ENCODE measurements around the gene CHADL. TPM values are rescaled to one million over a fixed set of nuclear protein-coding genes. Genes with fewer than 3 reads are reported as not detected.

Gene CHADL
- total and polyA plus RNA-seq, 2 experiments from 2014 or later = 1.8 to 3.3 TPM

GRCh38 chr22:41204992-41205900, 35.5 kb downstream of the CHADL start, which contains the start of gene L3MBTL2:
Gene L3MBTL2, plus strand, starts transcription at chr22:41205312. Its CDS starts 51 bp downstream, at chr22:41205363.
- H3K36me3 ChIP-seq = no peaks in the 10 kb centered on the region
- peaks cover 19% of the 10 kb centered on the region for H3K27me3 ChIP-seq
- peak within 1 kb of the TSS; percentile 80 for H3K27ac ChIP-seq
- H3K4me1 ChIP-seq (ENCODE audit: low read depth) = peaks cover 5% of the 10 kb centered on the region
- H3K4me3 ChIP-seq = peak within 1 kb of the TSS; percentile 44
- peak; percentile 96 to 98 for DNase-seq (ENCODE audit: low read depth in 1 of 2, low spot score in 1 of 2)
- no peak for TF ChIP-seq CTCF (IDR thresholded peaks at IDR 0.05; ENCODE audit: low read depth, low read length)
- H3K9me3 ChIP-seq (ENCODE audit: low read depth) = no peaks in the 10 kb centered on the region

- peaks cover 5% of the 10 kb centered on the region for H3K4me1 ChIP-seq (ENCODE audit: low read depth)
- TF ChIP-seq CTCF (IDR thresholded peaks at IDR 0.05; ENCODE audit: low read depth, low read length) = no peak
- no peaks in the 10 kb centered on the region for H3K36me3 ChIP-seq
- H3K4me3 ChIP-seq = no peak overlapping the region
- no peak for DNase-seq (ENCODE audit: low read depth in 1 of 2, low spot score in 1 of 2)
- H3K27ac ChIP-seq = no peak overlapping the region
- peaks cover 31% of the 10 kb centered on the region for H3K27me3 ChIP-seq
- no peaks in the 10 kb centered on the region for H3K9me3 ChIP-seq (ENCODE audit: low read depth)
Measured at GRCh38 chr22:41204066-41204465, 36.7 kb downstream of the CHADL start.

- no peaks in the 10 kb centered on the region for H3K9me3 ChIP-seq (ENCODE audit: low read depth)
- H3K27me3 ChIP-seq = peaks cover 39% of the 10 kb centered on the region
- H3K36me3 ChIP-seq = no peaks in the 10 kb centered on the region
- H3K4me3 ChIP-seq = no peak overlapping the region
- DNase-seq (ENCODE audit: low read depth in 1 of 2, low spot score in 1 of 2) = no peak
- no peak overlapping the region for H3K27ac ChIP-seq
- no peak for TF ChIP-seq CTCF (IDR thresholded peaks at IDR 0.05; ENCODE audit: low read depth, low read length)
- peaks cover 5% of the 10 kb centered on the region for H3K4me1 ChIP-seq (ENCODE audit: low read depth)
Measured at GRCh38 chr22:41203118-41203517, 37.6 kb downstream of the CHADL start.

- H3K4me1 ChIP-seq (ENCODE audit: low read depth) = peaks cover 5% of the 10 kb centered on the region
- no peak for DNase-seq (ENCODE audit: low read depth in 1 of 2, low spot score in 1 of 2)
- no peak overlapping the region for H3K27ac ChIP-seq
- peaks cover 50% of the 10 kb centered on the region for H3K27me3 ChIP-seq
- no peaks in the 10 kb centered on the region for H3K36me3 ChIP-seq
- no peak for TF ChIP-seq CTCF (IDR thresholded peaks at IDR 0.05; ENCODE audit: low read depth, low read length)
- H3K4me3 ChIP-seq = no peak overlapping the region
- no peaks in the 10 kb centered on the region for H3K9me3 ChIP-seq (ENCODE audit: low read depth)
Measured at GRCh38 chr22:41201141-41201540, 39.6 kb downstream of the CHADL start.

GRCh38 chr22:41198027-41198580, 42.6 kb downstream of the CHADL start:
- Histone ChIP-seq H3K27ac (no peak overlapping the region), H3K36me3 (no peaks in the 10 kb centered on the region), H3K9me3 (ENCODE audit: low read depth) (no peaks in the 10 kb centered on the region), H3K4me3 (peak overlapping the region; percentile 63), H3K4me1 (ENCODE audit: low read depth) (no peaks in the 10 kb centered on the region), H3K27me3 (peaks cover 55% of the 10 kb centered on the region)
- TF ChIP-seq CTCF (IDR thresholded peaks at IDR 0.05; ENCODE audit: low read depth, low read length) = no peak
- DNase-seq (ENCODE audit: low read depth in 1 of 2, low spot score in 1 of 2) = peak in 1 of 2 donors; percentile 41

All from cardiac muscle cell (in vitro differentiated cells and primary cell).